IMR-90 (cell line): ENCODE data around the gene MCL1. TPM values are rescaled to one million over a fixed set of nuclear protein-coding genes. Genes with fewer than 3 reads are reported as not detected.
"Not testable (repeated sequence)": the region's sequence is repeated elsewhere in the genome, so short reads cannot be mapped to it uniquely, and the experiment has no call there.

Experiments used
- ATAC-seq: fragments of 200-7000 bp; cut with Tn5 transposase; 2 replicates; pipeline ENCODE4 v1.9.1; 2020; ENCODE audit warnings: low read depth, mild to moderate bottlenecking, moderate library complexity
- BruUV-seq: library from RNA; stranded (reverse); fragments of 400-500 nt; replicated peaks from 2 replicates; lab custom pipeline; 2021; lab: Mats Ljungman, UMichigan
- CTCF ChIA-PET: fragments of 300-600 bp; formaldehyde crosslinking; extraction: SDS; loops from one replicate; lab custom pipeline; 2021; ENCODE audit warnings: antibody characterized with exemption; lab: Yijun Ruan, JAX
- POLR2A ChIA-PET: fragments of 300-600 bp; sonication (Branson Sonifier 250); formaldehyde crosslinking; loops from one replicate; lab custom pipeline; 2022; ENCODE audit warnings: antibody characterized with exemption; ENCODE audit not compliant: unreplicated experiment; lab: Charles Lee
- DNase-seq: peaks from one replicate; pipeline ENCODE4 v3.0.0; 2013
- H2AFZ ChIP-seq: replicated peaks from 2 replicates; pipeline ENCODE3; 2013; ENCODE audit warnings: low read length, mild to moderate bottlenecking; ENCODE audit not compliant: poor library complexity
- H2AK5ac ChIP-seq: 2 replicates; pipeline ENCODE4 v1.6.1; 2013; ENCODE audit warnings: low read depth, low read length, inconsistent platforms
- H2AK9ac ChIP-seq: replicated peaks from 2 replicates; pipeline ENCODE3; 2013; ENCODE audit warnings: mild to moderate bottlenecking, low read depth, low read length, moderate library complexity; ENCODE audit not compliant: poor library complexity
- H2BK120ac ChIP-seq: 2 replicates; pipeline ENCODE4 v1.6.1; 2013; ENCODE audit warnings: low read depth, low read length, inconsistent platforms
- H2BK15ac ChIP-seq: 3 replicates; pipeline ENCODE4 v1.6.1; 2013; ENCODE audit warnings: low read depth, low read length, inconsistent platforms
- H2BK20ac ChIP-seq: 2 replicates; pipeline ENCODE4 v1.6.1; 2013; ENCODE audit warnings: low read depth, mild to moderate bottlenecking, inconsistent platforms, low read length, moderate library complexity
- H2BK5ac ChIP-seq: 2 replicates; pipeline ENCODE4 v1.6.1; 2013; ENCODE audit warnings: mild to moderate bottlenecking, low read depth, low read length, inconsistent platforms; ENCODE audit not compliant: poor library complexity, severe bottlenecking
- H3K14ac ChIP-seq: replicated peaks from 2 replicates; pipeline ENCODE4 v1.6.1; 2013; ENCODE audit warnings: low read depth, low read length, inconsistent platforms
- H3K18ac ChIP-seq: 2 replicates; pipeline ENCODE4 v1.6.1; 2013; ENCODE audit warnings: low read depth, low read length, control low read depth
- H3K23ac ChIP-seq: 2 replicates; pipeline ENCODE4 v1.6.1; 2013; ENCODE audit warnings: low read depth, low read length, inconsistent platforms
- H3K27ac ChIP-seq: 2 replicates; pipeline ENCODE4 v1.5.1; 2013; ENCODE audit warnings: mild to moderate bottlenecking, control low read depth, low read length; ENCODE audit not compliant: insufficient read depth
- H3K27me3 ChIP-seq: 2 replicates; pipeline ENCODE4 v1.6.1; 2013; ENCODE audit warnings: low read length; ENCODE audit not compliant: control insufficient read depth, insufficient read depth
- H3K36me3 ChIP-seq: 2 replicates; pipeline ENCODE4 v1.6.1; 2013; ENCODE audit warnings: low read length, mixed read lengths; ENCODE audit not compliant: control insufficient read depth, insufficient read depth
- H3K4ac ChIP-seq: 2 replicates; pipeline ENCODE4 v1.6.1; 2013; ENCODE audit warnings: low read depth, low read length, inconsistent platforms
- H3K4me1 ChIP-seq: 2 replicates; pipeline ENCODE4 v1.6.1; 2013; ENCODE audit warnings: low read length, mixed read lengths; ENCODE audit not compliant: control insufficient read depth, insufficient read depth
- H3K4me2 ChIP-seq: 2 replicates; pipeline ENCODE4 v1.6.1; 2013; ENCODE audit warnings: low read depth, mild to moderate bottlenecking, control low read depth, low read length, moderate library complexity
- H3K4me3 ChIP-seq: 2 replicates; pipeline ENCODE4 v1.5.1; 2013; ENCODE audit warnings: low read depth, mild to moderate bottlenecking, control low read depth, low read length, moderate library complexity; ENCODE audit not compliant: insufficient read depth
- H3K56ac ChIP-seq: 2 replicates; pipeline ENCODE4 v1.6.1; 2013; ENCODE audit warnings: low read length, inconsistent platforms; ENCODE audit not compliant: insufficient read depth; ENCODE audit errors: extremely low read depth
- H3K79me1 ChIP-seq, 2 experiments: 2 replicates each; pipeline ENCODE4 v1.6.1; 2013; ENCODE audit warnings: low read length in 2 of 2, inconsistent platforms in 1 of 2, low read depth in 1 of 2
- H3K9ac ChIP-seq: 2 replicates; pipeline ENCODE4 v1.6.1; 2013; ENCODE audit warnings: low read depth, low read length, control low read depth
- H3K9me1 ChIP-seq: 2 replicates; pipeline ENCODE4 v1.6.1; 2013; ENCODE audit warnings: low read length, inconsistent platforms; ENCODE audit not compliant: insufficient read depth
- H3K9me3 ChIP-seq: 2 replicates; pipeline ENCODE4 v1.6.1; 2013; ENCODE audit warnings: low read length; ENCODE audit not compliant: control insufficient read depth, insufficient read depth
- H4K20me1 ChIP-seq: 2 replicates; pipeline ENCODE4 v1.6.1; 2013; ENCODE audit warnings: low read length, inconsistent platforms; ENCODE audit not compliant: insufficient read depth
- H4K5ac ChIP-seq: 2 replicates; pipeline ENCODE4 v1.6.1; 2013; ENCODE audit warnings: mild to moderate bottlenecking, low read depth, low read length, control low read depth
- H4K8ac ChIP-seq, 2 experiments: 2 replicates each; pipeline ENCODE4 v1.6.1; 2013; ENCODE audit warnings: low read depth in 2 of 2, low read length in 2 of 2, control low read depth in 1 of 2, inconsistent platforms in 1 of 2
- H4K91ac ChIP-seq: 2 replicates; pipeline ENCODE4 v1.6.1; 2013; ENCODE audit warnings: low read depth, low read length, inconsistent platforms; ENCODE audit not compliant: insufficient read depth
- CEBPB ChIP-seq: IDR thresholded peaks from 2 replicates; pipeline ENCODE4 v1.6.1; 2012; ENCODE audit warnings: low read depth, low read length, improper control_type of control experiment
- CHD1 ChIP-seq: IDR thresholded peaks from 2 replicates; pipeline ENCODE4 v1.6.1; 2012; ENCODE audit warnings: low read depth, low read length, improper control_type of control experiment
- MAFK ChIP-seq: IDR thresholded peaks from 2 replicates; pipeline ENCODE4 v1.6.1; 2012; ENCODE audit warnings: low read depth, low read length, improper control_type of control experiment
- MAZ ChIP-seq: IDR thresholded peaks from 2 replicates; pipeline ENCODE4 v1.6.1; 2012; ENCODE audit warnings: low read depth, mild to moderate bottlenecking, low read length, improper control_type of control experiment, moderate library complexity, borderline replicate concordance
- NFE2L2 ChIP-seq: fragments of 150-350 bp; IDR thresholded peaks from 2 replicates; pipeline ENCODE4 v1.6.1; 2016; ENCODE audit warnings: low read depth, mild to moderate bottlenecking, low read length
- POLR2A ChIP-seq: IDR thresholded peaks from 2 replicates; pipeline ENCODE4 v1.6.1; 2012; ENCODE audit warnings: mild to moderate bottlenecking, low read depth, low read length
- WGBS, 2 experiments: methylation state at CpG; one replicate each; pipeline versions ENCODE4 v1.1.5 to v1.1.7; 2013; ENCODE audit warnings: missing lambda C conversion rate in 2 of 2; ENCODE audit not compliant: insufficient read length in 1 of 2; ENCODE audit errors: extremely low coverage in 2 of 2; 5-methylcytosine and 5-hydroxymethylcytosine counted together
- dilution Hi-C: fragments of 300-500 bp; cut with HindIII; formaldehyde crosslinking; loops from one replicate; pipeline ENCODE4 v1.14.3; 2018; ENCODE audit warnings: low sequenced_read_pairs; ENCODE audit not compliant: unreplicated experiment
- in situ Hi-C: fragments of 300-500 bp; cut with MboI; formaldehyde crosslinking; loops from 3 replicates; pipeline ENCODE4 v1.14.3; 2019; ENCODE audit warnings: low sequenced_read_pairs, inconsistent platforms, mixed read lengths
- intact Hi-C: fragments of 100-400 bp; cut with micrococcal nuclease; formaldehyde crosslinking; loops from 2 replicates; pipeline ENCODE4 v1.10.0; 2022
- polyA plus RNA-seq, 3 experiments: library from polyadenylated mRNA; depleted of rRNA; stranded (reverse); fragments of >200 nt; gene quantifications; 2 replicates each; pipeline ENCODE4 v1.2.3, GENCODE V29; 2012; ENCODE audit warnings: low replicate concordance in 1 of 3
- total RNA-seq: library from RNA; depleted of rRNA; stranded (reverse); fragments of >200 nt; gene quantifications from 2 replicates; pipeline ENCODE4 v1.2.3, GENCODE V29; 2012
- TF ChIP-seq, protein P1 (sequence below): fragments of 150-350 bp; IDR thresholded peaks from 2 replicates; pipeline ENCODE4 v1.6.1; 2017; ENCODE audit warnings: mild to moderate bottlenecking, antibody characterized with exemption, low read length, low read depth

The MCL1 gene
- total and polyA plus RNA-seq, 2 of the 4 experiments (the other 2 are of a cell fraction), result 79.5 to 142 TPM

DNA sequence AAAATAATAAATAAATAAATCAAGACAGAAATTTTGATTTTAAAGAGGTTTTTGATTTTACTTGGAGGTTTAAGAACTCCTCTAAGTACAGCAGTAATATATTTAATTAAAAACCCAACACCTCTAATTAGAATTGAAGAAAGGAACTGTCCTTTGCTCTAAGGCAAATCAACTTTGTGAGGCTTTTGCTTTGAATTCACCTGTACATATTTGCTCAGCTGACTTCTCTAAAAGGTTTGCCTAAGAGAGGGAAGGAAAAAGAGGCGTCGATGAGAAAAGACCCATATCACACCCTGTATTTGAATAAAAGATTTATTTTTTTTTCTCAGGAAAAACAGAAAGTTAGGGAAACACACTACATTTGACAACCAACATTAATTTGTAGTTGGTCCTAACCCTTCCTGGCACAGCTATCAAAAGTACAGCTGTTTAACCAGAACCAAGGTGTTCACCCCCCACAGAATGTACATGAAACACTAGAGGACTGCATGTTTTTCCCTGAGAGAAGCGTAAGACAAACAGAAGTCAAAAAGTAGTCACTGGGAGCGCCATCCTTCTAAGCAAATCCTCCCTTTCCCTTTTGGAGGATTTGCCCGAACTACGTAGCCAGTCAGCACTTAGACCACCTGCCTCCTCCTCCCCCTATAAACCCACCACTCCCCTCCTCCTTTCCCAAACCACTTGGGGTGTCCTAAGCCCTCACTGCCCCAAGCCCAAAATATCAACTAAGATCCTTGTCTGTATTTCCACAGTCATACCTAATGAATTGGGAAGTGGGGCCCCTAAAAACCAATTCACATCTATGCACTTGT lies 4.9 kb downstream of the MCL1 start:
- peak overlapping the region; percentile 99 for H3K4me2 ChIP-seq
- no peak overlapping the region for H4K5ac ChIP-seq
- H3K27me3 ChIP-seq, result no peaks in the 10 kb centered on the region
- no peak overlapping the region for H2AFZ ChIP-seq
- H3K9me3 ChIP-seq, result no peaks in the 10 kb centered on the region
- TF ChIP-seq MAFK (no peak), POLR2A (peak; percentile 76), CEBPB (no peak), MAZ (peak; percentile 34; the same call in 1 of the 2 replicates), CHD1 (peak; percentile 35), NFE2L2 (no peak)
- TF ChIP-seq, protein P1, sequence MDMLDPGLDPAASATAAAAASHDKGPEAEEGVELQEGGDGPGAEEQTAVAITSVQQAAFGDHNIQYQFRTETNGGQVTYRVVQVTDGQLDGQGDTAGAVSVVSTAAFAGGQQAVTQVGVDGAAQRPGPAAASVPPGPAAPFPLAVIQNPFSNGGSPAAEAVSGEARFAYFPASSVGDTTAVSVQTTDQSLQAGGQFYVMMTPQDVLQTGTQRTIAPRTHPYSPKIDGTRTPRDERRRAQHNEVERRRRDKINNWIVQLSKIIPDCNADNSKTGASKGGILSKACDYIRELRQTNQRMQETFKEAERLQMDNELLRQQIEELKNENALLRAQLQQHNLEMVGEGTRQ, result no peak
- intact Hi-C loops (no loop called here), dilution Hi-C loops (no loop called here), in situ Hi-C loops (loop anchor here (5.0 kb wide), 1 partner anchor 38 kb away; no protein-coding TSS in a partner anchor)
- no TSS peak for BruUV-seq
- ChIA-PET CTCF (no interaction called here), POLR2A (interaction anchor here (0.6 kb wide), 1 partner anchor 9 kb away, joined by 3 read pairs; no protein-coding TSS in a partner anchor)
- H3K4me1 ChIP-seq, result peaks cover 15% of the 10 kb centered on the region
- H3K23ac ChIP-seq, result peak overlapping the region; percentile 53; the same call in 1 of the 2 replicates
- H2BK15ac ChIP-seq, result no peak overlapping the region
- no peak overlapping the region for H3K4ac ChIP-seq
- no CpG with 5 or more reads among the region's 6 CpGs for WGBS, 2 experiments
- no peak overlapping the region for H2BK20ac ChIP-seq
- no peak overlapping the region for H2AK9ac ChIP-seq
- no peak overlapping the region for H2BK120ac ChIP-seq
- no peak overlapping the region for H3K56ac ChIP-seq
- peak overlapping the region; percentile 49 for H2BK5ac ChIP-seq
- peaks cover 10% of the 10 kb centered on the region for H3K9me1 ChIP-seq
- H3K36me3 ChIP-seq, result peaks cover 57% of the 10 kb centered on the region
- H3K14ac ChIP-seq, result peak overlapping the region; percentile 43; the same call in 1 of the 2 replicates
- ATAC-seq, result no peak
- H3K27ac ChIP-seq, result peak overlapping the region; percentile 30; the same call in 1 of the 2 replicates
- H4K8ac ChIP-seq, result no peak overlapping the region
- 0 out of 2 replicates have a peak overlapping the region, but pooled peaks have one; percentile 13 for H3K9ac ChIP-seq
- H2AK5ac ChIP-seq, result no peak overlapping the region
- H3K18ac ChIP-seq, result no peak overlapping the region
- H4K20me1 ChIP-seq, result peaks cover 99% of the 10 kb centered on the region
- H4K91ac ChIP-seq, result no peak overlapping the region
- H3K4me3 ChIP-seq, result peak overlapping the region; percentile 7; the same call in 1 of the 2 replicates
- no peak for DNase-seq
- H3K79me1 ChIP-seq, result peaks cover 8 to 26% of the 10 kb centered on the region in 2 experiments; a peak in 3 of 4 replicates

DNA sequence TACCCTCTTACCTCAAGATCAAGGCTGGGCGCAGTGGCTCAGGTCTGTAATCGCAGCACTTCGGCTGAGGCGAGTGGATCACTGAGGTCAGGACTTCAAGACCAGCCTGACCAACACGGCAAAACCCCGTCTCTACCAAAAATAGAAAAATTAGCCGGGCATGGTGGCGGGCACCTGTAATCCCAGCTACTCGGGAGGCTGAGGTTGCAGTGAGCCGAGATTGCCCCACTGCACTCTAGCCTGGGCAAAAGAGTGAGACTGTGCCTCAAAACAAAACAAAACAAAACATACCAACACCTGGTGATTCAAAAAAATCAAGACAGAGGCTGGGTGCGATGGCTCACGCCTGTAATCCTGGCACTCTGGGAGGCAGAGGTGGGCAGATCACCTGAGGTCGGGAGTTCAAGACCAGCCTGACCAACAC lies 5.8 kb downstream of the MCL1 start:
- BruUV-seq, H4K8ac ChIP-seq, H3K9me1 ChIP-seq, intact Hi-C loops, H3K23ac ChIP-seq, H4K91ac ChIP-seq, H3K56ac ChIP-seq, H3K4ac ChIP-seq, H2BK20ac ChIP-seq, H2AFZ ChIP-seq, H3K4me3 ChIP-seq, H4K5ac ChIP-seq, POLR2A ChIA-PET, H3K9ac ChIP-seq, in situ Hi-C loops, DNase-seq, H3K14ac ChIP-seq, ATAC-seq, dilution Hi-C loops, H3K27me3 ChIP-seq, H3K9me3 ChIP-seq, H2BK15ac ChIP-seq, CTCF ChIA-PET, H3K27ac ChIP-seq, H2BK5ac ChIP-seq, H2AK5ac ChIP-seq, H3K18ac ChIP-seq, H2AK9ac ChIP-seq, H3K4me2 ChIP-seq, H2BK120ac ChIP-seq: not testable (repeated sequence)
- peaks cover 19% of the 10 kb centered on the region for H3K4me1 ChIP-seq
- 95% methylated on average over 7 of the region's 13 CpGs; no CpG with 5 or more reads in 1 of the 2 experiments for WGBS, 2 experiments
- peaks cover 56% of the 10 kb centered on the region for H3K36me3 ChIP-seq
- peaks cover 99% of the 10 kb centered on the region for H4K20me1 ChIP-seq
- H3K79me1 ChIP-seq, result peaks cover 9 to 32% of the 10 kb centered on the region in 2 experiments; a peak in 3 of 4 replicates
